ENCODE data around the gene HOXA1.

DNA sequence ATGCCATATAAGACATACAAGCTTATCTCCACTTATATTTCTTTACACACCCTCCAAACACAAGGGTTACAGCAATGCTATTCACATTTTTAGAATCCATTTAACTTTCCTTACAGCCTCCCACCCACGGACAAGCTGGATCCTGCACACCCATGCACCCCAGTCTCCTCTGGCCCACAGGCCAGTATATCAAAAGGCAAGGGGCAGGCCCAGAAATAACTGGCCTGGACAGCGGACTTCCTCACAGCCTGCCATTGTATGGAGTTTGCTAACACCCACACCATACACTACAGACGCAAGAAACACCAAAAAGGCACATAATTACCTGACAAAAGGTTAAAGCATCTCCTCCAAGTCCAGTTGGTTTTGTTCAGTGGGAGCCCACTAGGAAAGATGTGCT is 22.8 kb upstream of the HOXA1 start:
- TF ChIP-seq ZNF70 (CRISPR knock-in tag; IDR thresholded peaks at IDR 0.05) (no peak), ARNTL (CRISPR knock-in tag; IDR thresholded peaks at IDR 0.05; ENCODE audit: borderline replicate concordance, low read depth) (no peak)
